ENCODE results near the gene ELOVL7. TPM values are rescaled to one million over a fixed set of nuclear protein-coding genes. Genes with fewer than 3 reads are reported as not detected.

Gene ELOVL7
- total and polyA plus RNA-seq, 10 of the 15 experiments (the other 5 are each of a cell fraction or from before 2014, with no cell fraction given): 0.26 to 1.2 (median 0.92) TPM

DNA sequence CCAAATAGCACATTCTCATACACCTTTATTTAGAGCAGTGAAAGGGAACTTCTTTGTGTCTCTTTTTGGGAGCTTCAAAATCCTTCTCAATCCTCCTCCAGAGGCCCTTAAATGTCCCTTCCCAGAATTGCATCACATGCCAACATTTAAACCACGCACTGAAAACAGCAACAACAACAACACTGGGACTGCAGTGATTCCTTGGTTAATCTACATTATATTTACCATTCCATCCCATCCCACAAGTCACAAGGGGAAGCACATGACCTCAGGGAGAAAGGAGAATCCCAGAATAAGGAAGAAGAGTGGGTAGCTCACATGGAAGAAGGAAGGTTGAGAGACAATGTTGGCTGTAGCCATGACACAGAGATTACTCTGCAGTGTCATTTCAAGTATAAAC is 41.1 kb downstream of the ELOVL7 start:
- CTCF ChIA-PET: no interaction called here
- Histone ChIP-seq H3K4me1 (ENCODE audit: control insufficient read depth, insufficient read depth, low read length) (no peaks in the 10 kb centered on the region), H3K36me3 (ENCODE audit: control insufficient read depth in 2 of 2, insufficient read depth in 2 of 2, low read length in 1 of 2) (no peaks in the 10 kb centered on the region), H3K9ac (ENCODE audit: control insufficient read depth, insufficient read depth, low read length) (no peak overlapping the region), H3K4me3 (no peak overlapping the region), H4K20me1 (ENCODE audit: control insufficient read depth, insufficient read depth) (no peaks in the 10 kb centered on the region), H3K79me2 (ENCODE audit: control insufficient read depth, insufficient read depth, low read length) (no peaks in the 10 kb centered on the region), H3K27me3 (replicated peaks in 1 of 2; ENCODE audit: control insufficient read depth in 2 of 2, insufficient read depth in 2 of 2, low read length in 1 of 2) (no peaks in the 10 kb centered on the region), H2AFZ (ENCODE audit: control insufficient read depth, low read depth, low read length) (no peak overlapping the region), H3K4me2 (ENCODE audit: control insufficient read depth, insufficient read depth) (no peak overlapping the region), H3K27ac (ENCODE audit: control insufficient read depth, insufficient read depth) (no peak overlapping the region), H3K9me3 (replicated peaks; ENCODE audit: control insufficient read depth, insufficient read depth, low read length) (no peaks in the 10 kb centered on the region)
- in situ Hi-C loops (cut with MboI) (no loop called here), intact Hi-C loops (cut with micrococcal nuclease; ENCODE audit: unreplicated experiment) (no loop called here)
- BruUV-seq (replicated peaks): no TSS peak
- POLR2A ChIA-PET: no interaction called here
- ATAC-seq (no peak), FAIRE-seq (no peak), DNase-seq (ENCODE audit: low read depth, low spot score) (no peak)
- RAD21 ChIA-PET (ENCODE audit: unreplicated experiment): no interaction called here
- 55% methylated on average over 1 of the region's 1 CpG for WGBS (ENCODE audit: insufficient coverage, insufficient replicate concordance, low lambda C conversion rate, missing lambda C conversion rate)
- TF ChIP-seq SMAD1 (IDR thresholded peaks at IDR 0.05; ENCODE audit: low read depth, partially characterized antibody) (no peak), BMI1 (IDR thresholded peaks at IDR 0.05; ENCODE audit: borderline replicate concordance) (no peak), FOXK2 (IDR thresholded peaks at IDR 0.05) (no peak), PML (IDR thresholded peaks at IDR 0.05; ENCODE audit: low read length) (no peak), TAF1 (IDR thresholded peaks at IDR 0.05; ENCODE audit: borderline replicate concordance, low read depth, low read length) (no peak), BRCA1 (IDR thresholded peaks at IDR 0.05; ENCODE audit: low read depth, low read length) (no peak), GATAD2B (conservative IDR thresholded peaks at IDR 0.05; ENCODE audit: low read depth) (no peak), CHD4 (IDR thresholded peaks at IDR 0.05) (no peak), YBX1 (IDR thresholded peaks at IDR 0.05) (no peak)
- SMC1A ChIA-PET (ENCODE audit: uncharacterized antibody, unreplicated experiment): no interaction called here

DNA sequence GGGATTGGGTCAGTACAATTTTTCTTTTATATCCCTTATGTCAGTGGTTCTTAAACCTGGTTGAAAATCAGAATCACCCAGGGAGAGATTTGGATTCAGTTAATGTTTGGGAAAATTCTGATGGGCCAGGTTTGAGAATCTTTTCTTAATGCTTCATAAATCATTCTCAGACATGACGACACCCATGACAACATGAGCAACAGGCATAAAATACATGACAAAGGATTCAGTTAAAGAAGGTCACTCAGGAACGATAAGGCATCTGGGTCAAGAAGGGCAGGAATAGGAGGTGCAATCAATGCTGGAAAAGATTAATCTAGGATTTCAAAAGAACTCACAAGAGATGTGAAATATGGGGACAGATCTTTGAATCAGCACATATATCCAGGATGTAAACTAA is 41.8 kb downstream of the ELOVL7 start:
- ChIA-PET CTCF (no interaction called here), SMC1A (ENCODE audit: uncharacterized antibody, unreplicated experiment) (no interaction called here), RAD21 (ENCODE audit: unreplicated experiment) (no interaction called here), POLR2A (no interaction called here)
- WGBS (ENCODE audit: insufficient coverage, insufficient replicate concordance, low lambda C conversion rate, missing lambda C conversion rate): 40% methylated on average over 2 of the region's 2 CpGs
- H3K4me2 ChIP-seq (ENCODE audit: control insufficient read depth, insufficient read depth): no peak overlapping the region
- no peak for TF ChIP-seq SMAD1 (IDR thresholded peaks at IDR 0.05; ENCODE audit: low read depth, partially characterized antibody)
- TF ChIP-seq RBBP5 (conservative IDR thresholded peaks at IDR 0.05): no peak
- no peak for TF ChIP-seq ASH2L (IDR thresholded peaks at IDR 0.05; ENCODE audit: borderline replicate concordance, low read depth)
- no peak for TF ChIP-seq JUND (IDR thresholded peaks at IDR 0.05; ENCODE audit: low read depth, low read length)
- no peak for TF ChIP-seq RAD21 (IDR thresholded peaks at IDR 0.05; ENCODE audit: insufficient read depth, low read depth, low read length)
- TF ChIP-seq NR2F1 (conservative IDR thresholded peaks at IDR 0.05): no peak
- TF ChIP-seq, protein P1, sequence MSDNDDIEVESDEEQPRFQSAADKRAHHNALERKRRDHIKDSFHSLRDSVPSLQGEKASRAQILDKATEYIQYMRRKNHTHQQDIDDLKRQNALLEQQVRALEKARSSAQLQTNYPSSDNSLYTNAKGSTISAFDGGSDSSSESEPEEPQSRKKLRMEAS (IDR thresholded peaks at IDR 0.05; ENCODE audit: low read depth, low read length): no peak
- H3K9ac ChIP-seq (ENCODE audit: control insufficient read depth, insufficient read depth, low read length): no peak overlapping the region
- H3K27ac ChIP-seq (ENCODE audit: control insufficient read depth, insufficient read depth): no peak overlapping the region
- no peaks in the 10 kb centered on the region for H3K9me3 ChIP-seq (replicated peaks; ENCODE audit: control insufficient read depth, insufficient read depth, low read length)
- ATAC-seq (no peak), FAIRE-seq (no peak), DNase-seq (ENCODE audit: low read depth, low spot score) (no peak)
- H3K79me2 ChIP-seq (ENCODE audit: control insufficient read depth, insufficient read depth, low read length): no peaks in the 10 kb centered on the region
- H3K4me3 ChIP-seq: no peak overlapping the region
- H4K20me1 ChIP-seq (ENCODE audit: control insufficient read depth, insufficient read depth): no peaks in the 10 kb centered on the region
- H3K36me3 ChIP-seq (ENCODE audit: control insufficient read depth in 2 of 2, insufficient read depth in 2 of 2, low read length in 1 of 2): no peaks in the 10 kb centered on the region
- H2AFZ ChIP-seq (ENCODE audit: control insufficient read depth, low read depth, low read length): no peak overlapping the region
- BruUV-seq (replicated peaks): no TSS peak
- in situ Hi-C loops (cut with MboI): no loop called here
- H3K4me1 ChIP-seq (ENCODE audit: control insufficient read depth, insufficient read depth, low read length): no peaks in the 10 kb centered on the region
- intact Hi-C loops (cut with micrococcal nuclease; ENCODE audit: unreplicated experiment): no loop called here
- no peaks in the 10 kb centered on the region for H3K27me3 ChIP-seq (replicated peaks in 1 of 2; ENCODE audit: control insufficient read depth in 2 of 2, insufficient read depth in 2 of 2, low read length in 1 of 2)
